ENCODE results near the gene CREBZF. TPM values are rescaled to one million over a fixed set of nuclear protein-coding genes. Genes with fewer than 3 reads are reported as not detected.

Gene CREBZF
- total and polyA plus RNA-seq, 9 of the 15 experiments (the other 6 are each of a cell fraction or from before 2014, with no cell fraction given): 7.2 to 70.2 (median 40.5) TPM

DNA sequence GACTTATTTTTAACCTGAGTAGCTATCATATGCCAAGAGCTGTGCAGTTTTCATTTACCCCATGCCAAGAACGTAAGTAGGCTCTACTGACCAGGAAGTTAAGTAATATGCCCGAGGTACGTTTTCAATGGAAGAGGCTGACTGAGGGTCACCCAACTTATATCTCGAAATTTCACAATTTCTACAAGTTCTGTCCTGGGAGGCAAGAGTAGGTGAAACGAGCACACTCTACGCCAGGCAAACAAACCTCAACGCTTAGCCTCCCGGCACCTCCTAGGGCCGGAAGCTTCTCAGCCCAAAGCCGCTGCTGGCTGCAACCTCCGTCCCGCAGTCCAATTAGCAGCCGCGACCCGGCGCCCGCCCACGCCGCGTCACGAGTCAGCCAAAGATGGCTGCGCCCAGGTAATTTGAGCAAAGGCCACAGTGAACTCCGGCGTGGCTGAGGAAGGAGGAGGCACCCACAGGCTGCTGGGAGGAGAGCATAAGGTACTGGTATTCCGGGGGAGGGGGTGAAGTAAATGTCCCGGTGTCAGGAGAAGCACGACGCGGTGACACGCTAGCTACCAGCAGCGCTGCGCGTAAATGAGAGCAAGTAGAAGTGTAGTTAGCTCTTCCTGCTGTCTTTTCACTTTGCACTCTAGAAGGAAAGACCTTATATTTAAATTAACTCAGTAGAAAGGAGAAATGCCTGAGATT lies 17.2 kb downstream of the CREBZF start, which contains the start of gene TMEM126A (continued):
- TF ChIP-seq JUND (IDR thresholded peaks at IDR 0.05; ENCODE audit: borderline replicate concordance, low read depth, low read length) (peak; percentile 33; the same call in 1 of the 2 replicates), JUND (tag; IDR thresholded peaks at IDR 0.05; ENCODE audit: borderline replicate concordance, low read depth, low read length) (no peak; the same call in 2 of the 3 replicates), MCM5 (IDR thresholded peaks at IDR 0.05; ENCODE audit: low read depth) (no peak), ZFX (CRISPR knock-in tag; IDR thresholded peaks at IDR 0.05) (peak; percentile 86), FOXM1 (IDR thresholded peaks at IDR 0.05; ENCODE audit: low read depth) (0 out of 2 replicates have a peak, but pooled peaks have one; percentile 14), FOXM1 (CRISPR knock-in tag; IDR thresholded peaks at IDR 0.05; ENCODE audit: low read depth) (no peak), ZNF785 (CRISPR knock-in tag; IDR thresholded peaks at IDR 0.05) (no peak)
- TF ChIP-seq, protein P1, sequence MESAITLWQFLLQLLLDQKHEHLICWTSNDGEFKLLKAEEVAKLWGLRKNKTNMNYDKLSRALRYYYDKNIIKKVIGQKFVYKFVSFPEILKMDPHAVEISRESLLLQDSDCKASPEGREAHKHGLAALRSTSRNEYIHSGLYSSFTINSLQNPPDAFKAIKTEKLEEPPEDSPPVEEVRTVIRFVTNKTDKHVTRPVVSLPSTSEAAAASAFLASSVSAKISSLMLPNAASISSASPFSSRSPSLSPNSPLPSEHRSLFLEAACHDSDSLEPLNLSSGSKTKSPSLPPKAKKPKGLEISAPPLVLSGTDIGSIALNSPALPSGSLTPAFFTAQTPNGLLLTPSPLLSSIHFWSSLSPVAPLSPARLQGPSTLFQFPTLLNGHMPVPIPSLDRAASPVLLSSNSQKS (CRISPR knock-in tag; IDR thresholded peaks at IDR 0.05): no peak

DNA sequence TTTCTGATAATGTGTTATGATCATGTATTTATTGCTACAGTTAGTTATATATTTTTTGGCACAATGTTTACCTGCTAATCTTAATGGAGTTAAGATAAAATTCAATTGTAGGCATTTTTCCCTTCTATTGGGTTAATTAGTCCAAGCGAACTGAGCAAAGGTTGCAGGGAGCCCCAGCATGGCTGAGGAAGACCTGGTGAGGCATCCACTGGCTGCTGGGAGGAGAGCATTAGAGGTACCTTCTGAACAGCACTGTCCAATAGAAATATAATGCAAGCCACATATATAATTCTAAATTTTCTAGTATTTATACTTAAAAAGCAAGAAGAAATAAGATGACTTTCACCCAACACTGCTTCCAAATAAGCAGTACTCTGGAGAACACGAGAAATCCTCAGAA lies 17.9 kb downstream of the CREBZF start:
- Histone ChIP-seq H2AFZ (ENCODE audit: low read depth, low read length) (peak overlapping the region; percentile 95), H3K4me2 (ENCODE audit: insufficient read depth, low read length) (peak overlapping the region; percentile 92), H3K9me3 (replicated peaks; ENCODE audit: control insufficient read depth, insufficient read depth, low read depth, low read length) (no peaks in the 10 kb centered on the region), H3K79me2 (ENCODE audit: control insufficient read depth, insufficient read depth, low read length) (peaks cover 32% of the 10 kb centered on the region), H3K36me3 (ENCODE audit: control insufficient read depth, insufficient read depth, low read length) (peaks cover 10% of the 10 kb centered on the region), H3K4me3 (peak overlapping the region; percentile 54), H3K9ac (ENCODE audit: insufficient read depth in 1 of 2, low read depth in 2 of 2, low read length in 2 of 2) (peak overlapping the region; percentile 39 to 88; a peak in 3 of 4 replicates), H3K4me1 (replicated peaks in 1 of 2; ENCODE audit: control insufficient read depth in 2 of 2, insufficient read depth in 2 of 2, low read length in 2 of 2) (peaks cover 6 to 10% of the 10 kb centered on the region in 2 experiments; a peak in 3 of 5 replicates), H3K27me3 (ENCODE audit: control insufficient read depth in 2 of 2, insufficient read depth in 2 of 2, low read length in 2 of 2) (no peaks in the 10 kb centered on the region), H3K27ac (ENCODE audit: extremely low read depth, low read depth, low read length) (peak overlapping the region; percentile 88), H4K20me1 (replicated peaks; ENCODE audit: control insufficient read depth, insufficient read depth, low read length) (no peaks in the 10 kb centered on the region), H3K9me1 (ENCODE audit: control insufficient read depth, insufficient read depth, low read length) (no peaks in the 10 kb centered on the region)
- no TSS peak for BruUV-seq (replicated peaks)
- POLR2A ChIA-PET: interaction anchor here (0.6 to 7.8 kb wide), 7 partner anchors 11 to 907 kb away, joined by 3 to 145 read pairs (median 5); partner anchors contain the start of genes CCDC89, CREBZF, DLG2 and TMEM126B
- no peak for FAIRE-seq
- in situ Hi-C loops (cut with MboI): no loop called here
- TF ChIP-seq GATAD2B (IDR thresholded peaks at IDR 0.05; ENCODE audit: borderline replicate concordance): no peak
- no peak for TF ChIP-seq DIDO1 (tag; IDR thresholded peaks at IDR 0.05; ENCODE audit: low read depth)
- TF ChIP-seq ZFP36 (IDR thresholded peaks at IDR 0.05; ENCODE audit: low read depth, low read length, partially characterized antibody): no peak
- TF ChIP-seq ZBED1 (IDR thresholded peaks at IDR 0.05): no peak
- DNase-seq (ENCODE audit: extremely low read depth in 1 of 4, low spot score in 3 of 4): no peak
- ATAC-seq: peak; percentile 10; the same call in 1 of the 3 replicates
- intact Hi-C loops (cut with micrococcal nuclease): no loop called here
- WGBS (ENCODE audit: insufficient coverage, low coverage, missing lambda C conversion rate): 0% methylated on average over 2 of the region's 2 CpGs
- CTCF ChIA-PET (ENCODE audit: low intra/inter-chr PET ratio): no interaction called here

All from K562 (cell line).